ENCODE measurements around the gene CAP2.
A peak's percentile ranks its signal among the peaks of the same experiment; 100 is the strongest.
"Not testable (repeated sequence)": the region's sequence is repeated elsewhere in the genome, so short reads cannot be mapped to it uniquely, and the experiment has no call there.

CAP2 gene

GRCh38 chr6:17552861-17553260, 159.5 kb downstream of the CAP2 start:
- Histone ChIP-seq H3K9me3 (ENCODE audit: control insufficient read depth in 2 of 2, low read length in 2 of 2) (no peaks in the 10 kb centered on the region), H3K9ac (ENCODE audit: low read depth in 1 of 2, low read length in 2 of 2) (no peak overlapping the region), H3K4me1 (ENCODE audit: control insufficient read depth in 2 of 2, insufficient read depth in 2 of 2, low read length in 2 of 2) (no peaks in the 10 kb centered on the region), H3K36me3 (ENCODE audit: control insufficient read depth in 2 of 2, insufficient read depth in 2 of 2, low read length in 2 of 2) (no peaks in the 10 kb centered on the region), H3K4me3 (ENCODE audit: low read length in 2 of 2) (no peak overlapping the region), H3K27ac (ENCODE audit: low read depth in 2 of 2, low read length in 2 of 2) (no peak overlapping the region), H3K27me3 (ENCODE audit: control insufficient read depth in 2 of 2, insufficient read depth in 2 of 2, low read length in 2 of 2) (no peaks in the 10 kb centered on the region)

DNA sequence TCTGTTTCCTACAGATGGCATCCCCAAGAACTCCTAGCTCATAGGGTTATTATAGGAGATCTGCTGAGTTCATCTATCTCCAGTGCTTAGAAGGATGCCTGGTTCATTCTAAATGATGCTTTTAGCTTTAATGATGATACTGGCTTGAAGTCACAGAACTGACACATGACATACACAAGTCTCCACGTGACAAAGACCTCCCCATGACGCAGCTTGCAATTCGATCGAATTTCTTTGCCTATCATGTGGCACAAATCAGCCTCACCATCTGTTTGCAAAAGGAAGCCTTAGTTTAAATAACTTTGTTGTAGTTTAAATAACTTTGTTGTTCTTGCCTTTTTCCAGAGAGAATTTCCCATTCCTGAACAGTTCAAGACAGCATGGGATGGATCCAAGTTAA, 162.6 kb downstream of the CAP2 start:
- no peaks in the 10 kb centered on the region for H3K4me1 ChIP-seq (ENCODE audit: control insufficient read depth in 2 of 2, insufficient read depth in 2 of 2, low read length in 2 of 2)
- no peaks in the 10 kb centered on the region for H3K36me3 ChIP-seq (ENCODE audit: control insufficient read depth in 2 of 2, insufficient read depth in 2 of 2, low read length in 2 of 2)
- no peak overlapping the region for H3K9ac ChIP-seq (ENCODE audit: low read depth in 1 of 2, low read length in 2 of 2)
- H3K9me3 ChIP-seq (ENCODE audit: control insufficient read depth in 2 of 2, low read length in 2 of 2) = no peaks in the 10 kb centered on the region
- no peak overlapping the region for H3K4me3 ChIP-seq (ENCODE audit: low read length in 2 of 2)
- no peak overlapping the region for H3K27ac ChIP-seq (ENCODE audit: low read depth in 2 of 2, low read length in 2 of 2)
- H3K27me3 ChIP-seq (ENCODE audit: control insufficient read depth in 2 of 2, insufficient read depth in 2 of 2, low read length in 2 of 2) = no peaks in the 10 kb centered on the region

- Histone ChIP-seq H3K4me3 (ENCODE audit: low read length in 2 of 2) (no peak overlapping the region), H3K9me3 (ENCODE audit: control insufficient read depth in 2 of 2, low read length in 2 of 2) (peaks cover 0 to 2% of the 10 kb centered on the region in 2 donors), H3K9ac (ENCODE audit: low read depth in 1 of 2, low read length in 2 of 2) (no peak overlapping the region), H3K4me1 (ENCODE audit: control insufficient read depth in 2 of 2, insufficient read depth in 2 of 2, low read length in 2 of 2) (no peaks in the 10 kb centered on the region), H3K27ac (ENCODE audit: low read depth in 2 of 2, low read length in 2 of 2) (no peak overlapping the region), H3K36me3 (ENCODE audit: control insufficient read depth in 2 of 2, insufficient read depth in 2 of 2, low read length in 2 of 2) (no peaks in the 10 kb centered on the region), H3K27me3 (ENCODE audit: control insufficient read depth in 2 of 2, insufficient read depth in 2 of 2, low read length in 2 of 2) (no peaks in the 10 kb centered on the region)
Observed at GRCh38 chr6:17562636-17563035, 169.2 kb downstream of the CAP2 start.

DNA sequence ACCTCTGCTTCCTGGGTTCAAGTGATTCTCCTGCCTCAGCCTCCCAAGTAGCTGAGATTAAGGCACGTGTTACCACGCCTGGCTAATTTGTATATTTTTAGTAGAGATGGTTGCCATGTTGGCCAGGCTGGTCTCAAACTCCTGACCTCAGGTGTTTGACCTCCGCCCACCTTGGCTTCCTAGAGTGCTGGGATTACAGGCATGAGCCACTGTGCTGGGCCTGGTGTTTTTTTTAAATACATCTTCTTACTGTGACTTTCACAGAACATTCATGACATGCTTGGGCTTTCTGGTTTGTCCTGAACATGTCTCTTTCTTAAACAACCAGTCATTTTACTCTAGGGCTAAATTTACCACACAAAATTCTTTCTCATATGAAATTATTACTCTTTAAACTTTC, 172.0 kb downstream of the CAP2 start:
- Histone ChIP-seq H3K36me3 (ENCODE audit: control insufficient read depth in 2 of 2, insufficient read depth in 2 of 2, low read length in 2 of 2) (no peaks in the 10 kb centered on the region), H3K4me1 (ENCODE audit: control insufficient read depth in 2 of 2, insufficient read depth in 2 of 2, low read length in 2 of 2) (no peaks in the 10 kb centered on the region), H3K27ac (ENCODE audit: low read depth in 2 of 2, low read length in 2 of 2) (no peak overlapping the region), H3K4me3 (ENCODE audit: low read length in 2 of 2) (no peak overlapping the region), H3K9ac (ENCODE audit: low read depth in 1 of 2, low read length in 2 of 2) (no peak overlapping the region), H3K27me3 (ENCODE audit: control insufficient read depth in 2 of 2, insufficient read depth in 2 of 2, low read length in 2 of 2) (no peaks in the 10 kb centered on the region), H3K9me3 (ENCODE audit: control insufficient read depth in 2 of 2, low read length in 2 of 2) (peaks cover 0 to 2% of the 10 kb centered on the region in 2 donors)

GRCh38 chr6:17574866-17575560, 181.6 kb downstream of the CAP2 start:
- peaks cover 6 to 10% of the 10 kb centered on the region in 2 donors for H3K9me3 ChIP-seq (ENCODE audit: control insufficient read depth in 2 of 2, low read length in 2 of 2)
- no peak overlapping the region for H3K27ac ChIP-seq (ENCODE audit: low read depth in 2 of 2, low read length in 2 of 2)
- H3K4me1 ChIP-seq (ENCODE audit: control insufficient read depth in 2 of 2, insufficient read depth in 2 of 2, low read length in 2 of 2) = no peaks in the 10 kb centered on the region
- no peak overlapping the region for H3K4me3 ChIP-seq (ENCODE audit: low read length in 2 of 2)
- H3K36me3 ChIP-seq (ENCODE audit: control insufficient read depth in 2 of 2, insufficient read depth in 2 of 2, low read length in 2 of 2) = no peaks in the 10 kb centered on the region
- H3K27me3 ChIP-seq (ENCODE audit: control insufficient read depth in 2 of 2, insufficient read depth in 2 of 2, low read length in 2 of 2) = peaks cover 0 to 2% of the 10 kb centered on the region in 2 donors
- H3K9ac ChIP-seq (ENCODE audit: low read depth in 1 of 2, low read length in 2 of 2) = no peak overlapping the region

DNA sequence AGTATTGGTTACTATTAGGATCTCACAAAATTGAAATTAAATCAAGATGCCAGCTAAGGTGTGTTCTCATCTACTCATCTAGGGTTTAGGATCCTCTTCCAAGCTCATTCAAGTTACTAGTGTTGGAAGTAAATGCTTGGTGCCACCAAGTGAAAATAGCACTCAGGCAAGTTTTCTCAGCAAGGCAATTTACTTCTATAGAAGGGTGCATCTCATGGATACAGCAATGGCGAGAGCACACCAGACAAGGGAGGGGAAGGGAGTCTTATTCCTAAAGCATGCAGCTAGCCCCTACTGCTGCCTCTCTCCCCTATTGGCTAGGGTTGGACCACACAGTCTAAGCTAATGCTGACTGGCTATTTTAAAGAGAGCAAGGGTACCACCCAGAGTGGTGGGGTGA, 183.7 kb downstream of the CAP2 start:
- H3K36me3 ChIP-seq (ENCODE audit: control insufficient read depth in 2 of 2, insufficient read depth in 2 of 2, low read length in 2 of 2) = no peaks in the 10 kb centered on the region
- no peak overlapping the region for H3K9ac ChIP-seq (ENCODE audit: low read depth in 1 of 2, low read length in 2 of 2)
- no peak overlapping the region for H3K4me3 ChIP-seq (ENCODE audit: low read length in 2 of 2)
- H3K27me3 ChIP-seq (ENCODE audit: control insufficient read depth in 2 of 2, insufficient read depth in 2 of 2, low read length in 2 of 2) = peaks cover 0 to 2% of the 10 kb centered on the region in 2 donors
- peaks cover 6 to 10% of the 10 kb centered on the region in 2 donors for H3K9me3 ChIP-seq (ENCODE audit: control insufficient read depth in 2 of 2, low read length in 2 of 2)
- H3K4me1 ChIP-seq (ENCODE audit: control insufficient read depth in 2 of 2, insufficient read depth in 2 of 2, low read length in 2 of 2) = no peaks in the 10 kb centered on the region
- H3K27ac ChIP-seq (ENCODE audit: low read depth in 2 of 2, low read length in 2 of 2) = no peak overlapping the region

- H3K9ac ChIP-seq (ENCODE audit: low read depth in 1 of 2, low read length in 2 of 2) = peak overlapping the region in 1 of 2 donors; percentile 48
- H3K27me3 ChIP-seq (ENCODE audit: control insufficient read depth in 2 of 2, insufficient read depth in 2 of 2, low read length in 2 of 2) = no peaks in the 10 kb centered on the region
Observed at GRCh38 chr6:17580518-17581048, 187.2 kb downstream of the CAP2 start.

DNA sequence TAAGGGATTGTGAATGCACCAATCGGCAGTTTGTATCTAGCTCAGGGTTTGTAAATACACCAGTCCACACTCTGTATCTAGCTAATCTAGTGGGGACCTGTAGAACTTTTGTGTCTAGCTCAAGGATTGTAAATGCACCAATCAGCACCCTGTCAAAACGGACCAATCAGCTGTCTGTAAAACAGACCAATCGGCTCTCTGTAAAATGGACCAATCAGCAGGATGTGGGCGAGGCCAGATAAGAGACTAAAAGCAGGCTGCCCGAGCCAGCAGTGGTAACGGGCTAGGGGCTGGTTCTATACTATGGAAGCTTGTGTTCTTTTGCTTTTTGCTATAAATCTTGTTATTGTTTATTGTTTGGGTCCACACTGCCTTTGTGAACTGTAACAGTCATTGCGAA, 187.9 kb downstream of the CAP2 start:
- H3K9ac ChIP-seq (ENCODE audit: low read depth in 1 of 2, low read length in 2 of 2); H3K4me1 ChIP-seq (ENCODE audit: control insufficient read depth in 2 of 2, insufficient read depth in 2 of 2, low read length in 2 of 2); H3K27me3 ChIP-seq (ENCODE audit: control insufficient read depth in 2 of 2, insufficient read depth in 2 of 2, low read length in 2 of 2); H3K4me3 ChIP-seq (ENCODE audit: low read length in 2 of 2); H3K27ac ChIP-seq (ENCODE audit: low read depth in 2 of 2, low read length in 2 of 2); H3K36me3 ChIP-seq (ENCODE audit: control insufficient read depth in 2 of 2, insufficient read depth in 2 of 2, low read length in 2 of 2); H3K9me3 ChIP-seq (ENCODE audit: control insufficient read depth in 2 of 2, low read length in 2 of 2): not testable (repeated sequence)

More at GRCh38 chr6:17580518-17581048, 187.2 kb downstream of the CAP2 start:
- H3K4me1 ChIP-seq (ENCODE audit: control insufficient read depth in 2 of 2, insufficient read depth in 2 of 2, low read length in 2 of 2) = peaks cover 3 to 5% of the 10 kb centered on the region in 2 donors
- H3K36me3 ChIP-seq (ENCODE audit: control insufficient read depth in 2 of 2, insufficient read depth in 2 of 2, low read length in 2 of 2) = no peaks in the 10 kb centered on the region
- peaks cover 6 to 8% of the 10 kb centered on the region in 2 donors for H3K9me3 ChIP-seq (ENCODE audit: control insufficient read depth in 2 of 2, low read length in 2 of 2)
- H3K27ac ChIP-seq (ENCODE audit: low read depth in 2 of 2, low read length in 2 of 2) = no peak overlapping the region
- peak overlapping the region; percentile 41 to 46 for H3K4me3 ChIP-seq (ENCODE audit: low read length in 2 of 2)

DNA sequence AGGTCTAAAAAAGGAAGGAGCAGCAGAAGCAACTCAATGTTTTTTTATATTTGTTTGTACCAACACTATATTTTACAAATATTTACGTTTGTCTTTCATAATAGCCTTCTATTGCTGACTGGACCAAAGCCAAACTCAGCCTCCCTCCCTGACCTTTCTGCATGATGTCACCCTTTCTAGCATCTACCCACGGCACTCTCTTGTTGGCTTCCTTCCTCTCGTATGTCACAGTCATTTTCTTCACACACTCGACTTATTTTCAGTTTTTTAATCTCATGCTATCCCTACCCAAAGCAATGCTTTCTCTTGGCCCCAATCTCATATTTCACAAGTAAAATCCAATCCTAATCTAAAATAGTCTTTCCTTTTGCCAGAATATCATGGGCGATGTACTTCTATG, 190.4 kb downstream of the CAP2 start:
- H3K4me3 ChIP-seq (ENCODE audit: low read length in 2 of 2) = no peak overlapping the region
- H3K27ac ChIP-seq (ENCODE audit: low read depth in 2 of 2, low read length in 2 of 2) = peak overlapping the region in 1 of 2 donors; percentile 11
- peak overlapping the region in 1 of 2 donors; percentile 14 for H3K9ac ChIP-seq (ENCODE audit: low read depth in 1 of 2, low read length in 2 of 2)
- peaks cover 12 to 18% of the 10 kb centered on the region in 2 donors for H3K4me1 ChIP-seq (ENCODE audit: control insufficient read depth in 2 of 2, insufficient read depth in 2 of 2, low read length in 2 of 2)
- H3K36me3 ChIP-seq (ENCODE audit: control insufficient read depth in 2 of 2, insufficient read depth in 2 of 2, low read length in 2 of 2) = no peaks in the 10 kb centered on the region
- H3K9me3 ChIP-seq (ENCODE audit: control insufficient read depth in 2 of 2, low read length in 2 of 2) = no peaks in the 10 kb centered on the region
- H3K27me3 ChIP-seq (ENCODE audit: control insufficient read depth in 2 of 2, insufficient read depth in 2 of 2, low read length in 2 of 2) = no peaks in the 10 kb centered on the region

GRCh38 chr6:17584241-17584803, 190.9 kb downstream of the CAP2 start:
- Histone ChIP-seq H3K36me3 (ENCODE audit: control insufficient read depth in 2 of 2, insufficient read depth in 2 of 2, low read length in 2 of 2) (no peaks in the 10 kb centered on the region), H3K9me3 (ENCODE audit: control insufficient read depth in 2 of 2, low read length in 2 of 2) (no peaks in the 10 kb centered on the region), H3K4me3 (ENCODE audit: low read length in 2 of 2) (peak overlapping the region in 1 of 2 donors; percentile 43), H3K27ac (ENCODE audit: low read depth in 2 of 2, low read length in 2 of 2) (peak overlapping the region in 1 of 2 donors; percentile 11), H3K27me3 (ENCODE audit: control insufficient read depth in 2 of 2, insufficient read depth in 2 of 2, low read length in 2 of 2) (no peaks in the 10 kb centered on the region), H3K9ac (ENCODE audit: low read depth in 1 of 2, low read length in 2 of 2) (peak overlapping the region; percentile 14 to 20), H3K4me1 (ENCODE audit: control insufficient read depth in 2 of 2, insufficient read depth in 2 of 2, low read length in 2 of 2) (peaks cover 17 to 23% of the 10 kb centered on the region in 2 donors)

Data from mucosa of rectum (tissue), 2 donors.